ENCODE measurements around the gene DLGAP3.

DNA sequence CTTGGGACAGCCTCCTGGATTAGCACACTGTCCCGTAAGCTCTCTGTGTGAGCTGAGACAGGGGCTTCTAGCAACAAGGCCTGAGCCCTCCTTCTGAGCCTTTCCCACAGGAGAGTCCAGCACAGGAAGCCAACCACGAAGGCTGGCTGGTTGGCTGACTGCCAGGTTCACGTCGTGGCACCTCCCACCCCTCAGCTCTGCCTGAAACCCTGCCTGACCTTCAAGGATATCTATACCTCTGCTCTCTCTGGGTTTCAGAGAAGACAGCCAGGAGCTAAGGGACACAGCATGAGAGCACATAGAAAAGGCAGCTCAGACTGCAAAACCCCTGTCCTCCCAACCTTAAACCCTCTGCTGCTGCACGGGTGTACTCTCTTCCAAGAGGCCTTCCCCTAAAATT is 13.9 kb downstream of the DLGAP3 start:
- TF ChIP-seq POLR2A (IDR thresholded peaks at IDR 0.05), result no peak
- TF ChIP-seq, protein P1, sequence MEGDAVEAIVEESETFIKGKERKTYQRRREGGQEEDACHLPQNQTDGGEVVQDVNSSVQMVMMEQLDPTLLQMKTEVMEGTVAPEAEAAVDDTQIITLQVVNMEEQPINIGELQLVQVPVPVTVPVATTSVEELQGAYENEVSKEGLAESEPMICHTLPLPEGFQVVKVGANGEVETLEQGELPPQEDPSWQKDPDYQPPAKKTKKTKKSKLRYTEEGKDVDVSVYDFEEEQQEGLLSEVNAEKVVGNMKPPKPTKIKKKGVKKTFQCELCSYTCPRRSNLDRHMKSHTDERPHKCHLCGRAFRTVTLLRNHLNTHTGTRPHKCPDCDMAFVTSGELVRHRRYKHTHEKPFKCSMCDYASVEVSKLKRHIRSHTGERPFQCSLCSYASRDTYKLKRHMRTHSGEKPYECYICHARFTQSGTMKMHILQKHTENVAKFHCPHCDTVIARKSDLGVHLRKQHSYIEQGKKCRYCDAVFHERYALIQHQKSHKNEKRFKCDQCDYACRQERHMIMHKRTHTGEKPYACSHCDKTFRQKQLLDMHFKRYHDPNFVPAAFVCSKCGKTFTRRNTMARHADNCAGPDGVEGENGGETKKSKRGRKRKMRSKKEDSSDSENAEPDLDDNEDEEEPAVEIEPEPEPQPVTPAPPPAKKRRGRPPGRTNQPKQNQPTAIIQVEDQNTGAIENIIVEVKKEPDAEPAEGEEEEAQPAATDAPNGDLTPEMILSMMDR (IDR thresholded peaks at IDR 0.05), result no peak
